TTC549 (cell line): ENCODE data around the gene FER1L5.

Source experiments
- FAIRE-seq: peaks from 2 replicates; lab custom pipeline; 2012; peaks lifted over from hg19 to GRCh38; lab: Jason Lieb, UNC

Gene FER1L5

GRCh38 chr2:96698221-96698861, 55.8 kb downstream of the FER1L5 start:
- FAIRE-seq, result no peak

GRCh38 chr2:96699021-96699420, 56.5 kb downstream of the FER1L5 start:
- FAIRE-seq, result no peak

GRCh38 chr2:96699621-96700020, 57.1 kb downstream of the FER1L5 start:
- FAIRE-seq, result no peak

- no peak for FAIRE-seq
Measured at GRCh38 chr2:96700086-96700485, 57.5 kb downstream of the FER1L5 start.

GRCh38 chr2:96701636-96702035, 59.1 kb downstream of the FER1L5 start:
- FAIRE-seq, result no peak

DNA sequence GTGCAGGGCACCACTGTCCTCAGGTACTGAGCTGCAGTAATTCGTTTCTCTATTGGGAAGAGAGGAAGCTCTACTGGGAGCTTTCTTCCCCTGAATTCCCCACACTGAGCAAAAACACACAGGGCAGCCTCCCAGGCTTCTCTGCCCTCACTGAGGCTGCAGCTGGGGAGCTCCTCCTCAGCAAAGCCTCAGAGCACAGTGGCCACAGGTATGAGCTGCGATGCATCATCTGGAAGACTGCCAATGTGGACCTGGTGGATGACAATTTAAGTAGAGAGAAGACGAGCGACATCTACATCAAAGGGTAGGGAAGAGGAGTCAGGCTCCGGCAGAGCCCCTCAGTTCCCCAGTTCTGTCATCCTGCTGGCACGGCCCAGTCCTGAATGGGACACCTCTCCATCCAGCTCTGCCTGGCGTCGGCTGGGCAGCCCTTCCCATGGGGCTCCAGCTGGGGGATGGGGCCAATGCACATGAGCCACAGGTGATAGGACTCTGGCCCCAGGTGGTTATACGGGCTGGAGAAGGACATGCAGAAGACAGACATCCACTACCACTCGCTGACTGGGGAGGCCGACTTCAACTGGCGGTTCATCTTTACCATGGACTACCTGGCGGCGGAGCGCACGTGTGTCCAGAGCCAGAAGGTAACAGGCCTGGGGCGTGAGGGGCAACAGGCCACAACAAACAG, 59.7 kb downstream of the FER1L5 start:
- no peak for FAIRE-seq

DNA sequence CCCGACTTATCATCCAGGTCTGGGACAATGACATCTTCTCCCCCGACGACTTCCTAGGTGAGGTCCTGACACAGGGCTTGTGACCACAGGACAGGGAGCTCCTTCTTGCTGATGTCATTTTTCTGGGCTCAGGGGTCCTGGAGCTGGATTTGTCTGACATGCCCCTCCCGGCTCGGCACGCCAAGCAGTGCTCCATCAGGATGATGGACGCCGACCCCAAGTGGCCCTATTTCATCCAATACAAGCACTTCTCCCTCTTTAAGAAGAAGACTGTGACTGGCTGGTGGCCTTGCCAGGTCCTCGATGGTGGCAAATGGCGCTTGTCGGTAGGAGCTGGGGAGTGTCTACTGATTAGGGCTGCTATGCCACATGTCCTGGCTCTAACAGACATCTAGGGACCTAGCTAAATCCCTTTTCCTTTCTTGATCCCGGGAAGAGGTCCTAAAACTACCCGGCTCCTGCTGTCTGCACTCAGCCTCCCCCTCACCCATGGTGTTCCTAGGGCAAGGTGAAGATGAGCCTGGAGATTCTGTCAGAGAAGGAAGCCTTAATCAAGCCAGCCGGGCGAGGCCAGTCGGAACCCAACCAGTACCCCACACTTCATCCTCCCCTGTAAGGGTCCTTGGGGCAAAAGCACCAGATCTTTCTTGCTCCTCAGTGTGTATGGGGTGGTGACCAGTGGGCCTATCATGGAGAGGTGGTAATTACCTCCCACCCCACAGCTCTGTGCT, 60.6 kb downstream of the FER1L5 start:
- FAIRE-seq, result no peak

- FAIRE-seq, result no peak
Measured at GRCh38 chr2:96710985-96711384, 68.4 kb downstream of the FER1L5 start.

DNA sequence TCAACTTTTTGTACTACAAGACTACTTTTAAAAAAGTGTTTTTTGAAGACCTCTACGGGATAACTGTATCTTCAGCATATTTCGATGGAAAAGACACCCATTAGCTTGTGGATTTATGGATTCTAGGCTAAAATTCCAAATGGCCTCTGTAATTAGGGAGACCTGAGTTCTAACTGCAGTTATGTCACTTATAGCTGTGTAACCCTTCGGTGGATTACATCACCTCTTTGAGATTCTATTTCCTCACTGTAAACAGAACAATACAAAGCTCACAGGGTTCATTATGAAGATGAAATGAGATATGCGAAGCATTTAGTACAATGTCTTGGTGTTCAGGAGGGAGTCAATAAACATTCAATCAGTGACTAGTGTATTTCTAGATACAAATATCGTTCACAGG, 73.1 kb downstream of the FER1L5 start:
- FAIRE-seq, result no peak

- FAIRE-seq, result no peak
Measured at GRCh38 chr2:96716388-96716787, 73.8 kb downstream of the FER1L5 start.

- FAIRE-seq, result no peak
Measured at GRCh38 chr2:96726131-96726530, 83.6 kb downstream of the FER1L5 start.

- FAIRE-seq, result no peak
Measured at GRCh38 chr2:96727431-96727830, 84.9 kb downstream of the FER1L5 start.

GRCh38 chr2:96729748-96730147, 87.2 kb downstream of the FER1L5 start:
- no peak for FAIRE-seq

DNA sequence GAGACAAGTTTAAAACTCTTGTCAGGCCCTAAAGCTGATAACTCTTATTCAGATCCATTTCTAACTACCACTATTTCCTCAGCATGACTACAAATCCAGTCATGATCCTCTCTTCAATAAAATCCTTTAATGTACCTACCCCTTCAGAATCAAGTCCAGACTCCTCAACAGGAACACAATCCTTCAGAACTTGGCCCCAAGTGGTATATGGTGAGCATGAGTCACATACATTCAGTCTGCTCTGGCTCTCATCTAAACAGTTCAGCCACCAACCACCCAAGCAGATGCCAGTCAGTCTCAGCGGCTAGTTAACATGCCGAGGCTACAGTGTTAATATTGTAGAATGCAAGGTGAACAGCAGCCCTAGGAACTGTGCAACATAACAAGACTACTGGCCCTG, 87.6 kb downstream of the FER1L5 start:
- FAIRE-seq, result no peak

DNA sequence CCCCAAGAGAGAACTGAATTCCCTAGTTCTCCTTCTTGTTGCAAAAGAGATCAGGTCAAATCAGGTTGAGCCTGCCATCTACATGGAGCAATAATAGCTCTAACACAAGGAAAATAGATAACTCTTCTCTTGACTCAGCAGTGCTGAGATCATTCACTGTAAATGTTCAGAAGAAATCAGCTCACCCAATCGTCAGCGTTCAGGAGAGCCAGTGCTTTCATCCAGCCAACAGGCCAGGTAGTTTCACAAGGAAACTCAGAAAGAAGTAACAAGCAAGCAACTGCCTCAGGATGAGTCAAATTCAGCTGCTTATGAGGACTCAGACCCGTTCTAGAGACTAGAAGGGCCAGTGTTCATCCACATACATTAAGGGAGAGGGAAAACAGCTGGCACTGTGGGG, 91.4 kb downstream of the FER1L5 start:
- no peak for FAIRE-seq

DNA sequence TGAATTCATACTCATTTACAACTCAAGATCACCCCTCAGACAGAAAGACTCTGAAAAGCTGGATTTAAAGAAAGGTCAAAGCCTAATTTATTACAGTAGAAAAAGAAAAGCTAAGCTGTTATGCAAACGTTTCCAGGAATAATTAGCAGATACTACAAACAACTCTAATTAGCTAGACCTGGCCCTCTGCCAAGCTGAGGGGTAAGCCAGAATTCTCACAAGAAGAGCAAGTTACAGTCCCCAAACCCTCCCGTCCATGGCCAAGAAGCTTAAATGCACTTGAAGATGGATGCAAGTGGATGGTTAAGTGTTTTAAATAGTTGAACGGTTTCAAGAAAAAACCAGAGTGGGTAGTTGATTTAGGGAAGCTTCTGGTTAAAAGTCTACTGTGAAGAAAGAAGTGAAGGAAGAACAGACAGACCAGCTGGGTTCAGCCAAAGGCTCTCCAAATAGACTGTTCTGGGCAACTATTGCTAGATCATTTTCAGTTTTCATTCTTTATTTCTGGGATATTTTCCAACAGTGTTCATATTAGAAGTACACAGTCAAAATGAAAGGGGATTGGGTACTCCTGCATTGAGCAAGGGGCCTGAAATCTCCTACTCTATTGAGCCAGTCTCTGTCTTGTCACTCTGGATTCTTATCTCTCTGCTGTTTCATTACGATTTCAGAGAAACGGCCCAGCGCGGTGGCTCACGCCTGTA, 92.5 kb downstream of the FER1L5 start:
- FAIRE-seq, result no peak

GRCh38 chr2:96737251-96737650, 94.7 kb downstream of the FER1L5 start:
- FAIRE-seq, result no peak

- FAIRE-seq, result no peak
Measured at GRCh38 chr2:96737831-96738230, 95.3 kb downstream of the FER1L5 start.

- no peak for FAIRE-seq
Measured at GRCh38 chr2:96739076-96739632, 96.6 kb downstream of the FER1L5 start.

GRCh38 chr2:96739633-96740428, 97.3 kb downstream of the FER1L5 start, which contains the start of gene LMAN2L:
TSS of gene LMAN2L (minus strand) at chr2:96740064. CDS start at chr2:96740040, 24 bp downstream.
- peak; percentile 98 for FAIRE-seq

- FAIRE-seq, result no peak
Measured at GRCh38 chr2:96747061-96747617, 104.6 kb downstream of the FER1L5 start.
